ENCODE measurements around the gene LRRTM1. TPM values are rescaled to one million over a fixed set of nuclear protein-coding genes. Genes with fewer than 3 reads are reported as not detected.

LRRTM1 gene
- total and polyA plus RNA-seq, 2 of the 4 experiments (the other 2 are of a cell fraction): not detected

GRCh38 chr2:80351231-80351630 is 46.7 kb upstream of the LRRTM1 start (continued):
- TF ChIP-seq NFE2L2 (IDR thresholded peaks at IDR 0.05; ENCODE audit: low read depth, low read length): no peak

- H3K36me3 ChIP-seq (ENCODE audit: control insufficient read depth, insufficient read depth, low read length): no peaks in the 10 kb centered on the region
- H2AK5ac ChIP-seq (ENCODE audit: low read depth, low read length): no peak overlapping the region
- DNase-seq (no peak), ATAC-seq (ENCODE audit: low read depth) (no peak)
- H3K27me3 ChIP-seq (ENCODE audit: control insufficient read depth, insufficient read depth, low read length): no peaks in the 10 kb centered on the region
- H3K4ac ChIP-seq (ENCODE audit: low read depth, low read length): no peak overlapping the region
- H4K8ac ChIP-seq (ENCODE audit: low read depth in 2 of 2, low read length in 2 of 2): no peak overlapping the region
- H3K4me1 ChIP-seq (ENCODE audit: control insufficient read depth, insufficient read depth, low read length): no peaks in the 10 kb centered on the region
- no peak overlapping the region for H3K14ac ChIP-seq (replicated peaks; ENCODE audit: low read depth, low read length)
- no peaks in the 10 kb centered on the region for H4K20me1 ChIP-seq (ENCODE audit: insufficient read depth, low read length)
- CTCF ChIA-PET: no interaction called here
- no peaks in the 10 kb centered on the region for H3K9me3 ChIP-seq (ENCODE audit: control insufficient read depth, insufficient read depth, low read length)
- H2BK5ac ChIP-seq (ENCODE audit: low read depth, low read length, poor library complexity, severe bottlenecking): no peak overlapping the region
- H2BK15ac ChIP-seq (ENCODE audit: low read depth, low read length): no peak overlapping the region
- no peak overlapping the region for H3K4me3 ChIP-seq (ENCODE audit: insufficient read depth, low read depth, low read length)
- dilution Hi-C loops (cut with HindIII; ENCODE audit: low sequenced_read_pairs, unreplicated experiment): no loop called here
- POLR2A ChIA-PET (ENCODE audit: unreplicated experiment): no interaction called here
- no peak overlapping the region for H2AK9ac ChIP-seq (replicated peaks; ENCODE audit: low read depth, low read length, poor library complexity)
- H3K9me1 ChIP-seq (ENCODE audit: insufficient read depth, low read length): no peaks in the 10 kb centered on the region
- no peak overlapping the region for H3K23ac ChIP-seq (ENCODE audit: low read depth, low read length)
- no peak overlapping the region for H4K91ac ChIP-seq (ENCODE audit: insufficient read depth, low read depth, low read length)
- TF ChIP-seq MAZ (IDR thresholded peaks at IDR 0.05; ENCODE audit: borderline replicate concordance, low read depth, low read length) (no peak), CHD1 (IDR thresholded peaks at IDR 0.05; ENCODE audit: low read depth, low read length) (no peak), BHLHE40 (IDR thresholded peaks at IDR 0.05; ENCODE audit: low read depth, low read length) (no peak), CEBPB (IDR thresholded peaks at IDR 0.05; ENCODE audit: low read depth, low read length) (no peak), USF2 (IDR thresholded peaks at IDR 0.05; ENCODE audit: low read depth, low read length) (no peak), FOS (IDR thresholded peaks at IDR 0.05; ENCODE audit: low read depth, low read length) (no peak), POLR2A (IDR thresholded peaks at IDR 0.05; ENCODE audit: low read depth, low read length) (no peak), NFE2L2 (IDR thresholded peaks at IDR 0.05; ENCODE audit: low read depth, low read length) (no peak), RCOR1 (IDR thresholded peaks at IDR 0.05; ENCODE audit: insufficient replicate concordance, low read length) (no peak)
- intact Hi-C loops (cut with micrococcal nuclease): no loop called here
- H3K9ac ChIP-seq (ENCODE audit: low read depth, low read length): no peak overlapping the region
- H3K4me2 ChIP-seq (ENCODE audit: low read depth, low read length): no peak overlapping the region
- no peak overlapping the region for H3K18ac ChIP-seq (ENCODE audit: low read depth, low read length)
- BruUV-seq (replicated peaks): no TSS peak
- in situ Hi-C loops (cut with MboI; ENCODE audit: low sequenced_read_pairs): no loop called here
- H2AFZ ChIP-seq (replicated peaks; ENCODE audit: low read length, poor library complexity): no peak overlapping the region
- H4K5ac ChIP-seq (ENCODE audit: low read depth, low read length): no peak overlapping the region
- H2BK120ac ChIP-seq (ENCODE audit: low read depth, low read length): no peak overlapping the region
- no peak overlapping the region for H3K27ac ChIP-seq (ENCODE audit: insufficient read depth, low read length)
- H3K79me1 ChIP-seq (ENCODE audit: low read depth in 1 of 2, low read length in 2 of 2): no peaks in the 10 kb centered on the region
- no peak overlapping the region for H3K56ac ChIP-seq (ENCODE audit: extremely low read depth, insufficient read depth, low read length)
- no peak overlapping the region for H2BK20ac ChIP-seq (ENCODE audit: low read depth, low read length)
These were observed 44.4 kb upstream of the LRRTM1 start for GRCh38 chr2:80348953-80349352.

All from IMR-90 (cell line).